Suprapubic skin (tissue), 4 donors: ENCODE data around the gene GLCCI1. TPM values are rescaled to one million over a fixed set of nuclear protein-coding genes. Genes with fewer than 3 reads are reported as not detected.
"Not testable (repeated sequence)": the region's sequence is repeated elsewhere in the genome, so short reads cannot be mapped to it uniquely, and the experiment has no call there.

Experiments used
- DNase-seq, 2 donors: peaks; one replicate each; pipeline ENCODE4 v3.0.0-alpha.2; 2019; ENCODE audit warnings: low spot score in 2 of 2
- H3K27ac ChIP-seq: fragments of 200-600 bp; sonication (generic); one replicate; pipeline ENCODE4 v1.5.1; 2019
- H3K27me3 ChIP-seq: fragments of 200-600 bp; sonication (generic); one replicate; pipeline ENCODE4 v1.5.1; 2019
- H3K36me3 ChIP-seq: fragments of 200-600 bp; sonication (generic); one replicate; pipeline ENCODE4 v1.5.1; 2019
- H3K4me1 ChIP-seq: fragments of 200-600 bp; sonication (generic); one replicate; pipeline ENCODE4 v1.5.1; 2019
- H3K4me3 ChIP-seq: fragments of 200-600 bp; sonication (generic); one replicate; pipeline ENCODE4 v1.5.1; 2019; ENCODE audit warnings: mild to moderate bottlenecking
- H3K9me3 ChIP-seq: fragments of 200-600 bp; sonication (generic); one replicate; pipeline ENCODE4 v1.5.1; 2019
- EP300 ChIP-seq: sonication (generic); formaldehyde crosslinking; IDR thresholded peaks from one replicate; pipeline ENCODE4 v1.6.1; 2017; ENCODE audit warnings: antibody characterized with exemption
- POLR2A ChIP-seq, 2 donors: fragments of 450-650 bp; IDR thresholded peaks; one replicate each; pipeline ENCODE4 v1.6.1; 2017; ENCODE audit warnings: antibody characterized with exemption in 2 of 2, mild to moderate bottlenecking in 2 of 2, moderate library complexity in 2 of 2
- POLR2AphosphoS5 ChIP-seq, 3 donors: sonication (generic); formaldehyde crosslinking; IDR thresholded peaks; one replicate each; pipeline ENCODE4 v1.6.1; 2017; ENCODE audit warnings: antibody characterized with exemption in 3 of 3
- WGBS: methylation state at CpG from one replicate; pipeline ENCODE4 v1.1.5; 2018; 5-methylcytosine and 5-hydroxymethylcytosine counted together
- total RNA-seq, 4 donors: library from RNA; depleted of rRNA; stranded (reverse); fragments of >200 nt; gene quantifications; one replicate each; pipeline ENCODE4 v1.1.0, GENCODE V29; 2016
- TF ChIP-seq, protein P1 (sequence below), 2 donors: fragments of 200-600 bp in 1 of 2; fragments of 450-650 bp in 1 of 2; sonication (generic) in 1 of 2; IDR thresholded peaks; one replicate each; pipeline ENCODE4 v1.5.1; 2016 to 2019; ENCODE audit warnings: antibody characterized with exemption in 2 of 2, mild to moderate bottlenecking in 1 of 2, moderate library complexity in 1 of 2

Gene GLCCI1
- total RNA-seq, 4 donors from 2014 or later = 17.1 to 37.7 (median 23.6) TPM

DNA sequence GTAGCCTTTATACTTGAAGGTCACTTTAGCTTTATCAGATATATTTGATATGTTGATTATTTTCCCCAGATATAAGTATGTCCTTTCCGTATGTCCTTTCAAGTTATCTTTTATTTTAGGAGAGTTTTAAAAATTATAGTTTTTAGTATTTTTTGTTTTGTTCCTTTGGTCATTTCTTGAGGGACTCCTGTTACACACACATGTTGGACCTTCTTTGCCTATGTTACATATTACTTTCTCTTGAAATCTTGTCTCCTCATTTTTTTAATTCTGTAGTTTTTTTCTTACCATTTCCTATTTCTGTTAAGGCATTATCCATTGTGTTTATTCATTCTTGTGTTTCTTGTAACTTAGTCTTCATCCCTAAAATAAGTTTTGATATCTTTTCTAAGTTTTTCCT, 23.9 kb downstream of the GLCCI1 start:
- no peaks in the 10 kb centered on the region for H3K27me3 ChIP-seq
- H3K4me1 ChIP-seq = peaks cover 7% of the 10 kb centered on the region
- 94% methylated on average over 1 of the region's 1 CpG for WGBS
- H3K36me3 ChIP-seq = no peaks in the 10 kb centered on the region
- no peak overlapping the region for H3K27ac ChIP-seq
- peaks cover 6% of the 10 kb centered on the region for H3K9me3 ChIP-seq
- DNase-seq = no peak
- H3K4me3 ChIP-seq = no peak overlapping the region
- TF ChIP-seq POLR2A (IDR thresholded peaks at IDR 0.05) = no peak
- TF ChIP-seq EP300 = no peak
- TF ChIP-seq, protein P1, sequence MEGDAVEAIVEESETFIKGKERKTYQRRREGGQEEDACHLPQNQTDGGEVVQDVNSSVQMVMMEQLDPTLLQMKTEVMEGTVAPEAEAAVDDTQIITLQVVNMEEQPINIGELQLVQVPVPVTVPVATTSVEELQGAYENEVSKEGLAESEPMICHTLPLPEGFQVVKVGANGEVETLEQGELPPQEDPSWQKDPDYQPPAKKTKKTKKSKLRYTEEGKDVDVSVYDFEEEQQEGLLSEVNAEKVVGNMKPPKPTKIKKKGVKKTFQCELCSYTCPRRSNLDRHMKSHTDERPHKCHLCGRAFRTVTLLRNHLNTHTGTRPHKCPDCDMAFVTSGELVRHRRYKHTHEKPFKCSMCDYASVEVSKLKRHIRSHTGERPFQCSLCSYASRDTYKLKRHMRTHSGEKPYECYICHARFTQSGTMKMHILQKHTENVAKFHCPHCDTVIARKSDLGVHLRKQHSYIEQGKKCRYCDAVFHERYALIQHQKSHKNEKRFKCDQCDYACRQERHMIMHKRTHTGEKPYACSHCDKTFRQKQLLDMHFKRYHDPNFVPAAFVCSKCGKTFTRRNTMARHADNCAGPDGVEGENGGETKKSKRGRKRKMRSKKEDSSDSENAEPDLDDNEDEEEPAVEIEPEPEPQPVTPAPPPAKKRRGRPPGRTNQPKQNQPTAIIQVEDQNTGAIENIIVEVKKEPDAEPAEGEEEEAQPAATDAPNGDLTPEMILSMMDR (IDR thresholded peaks at IDR 0.05) = no peak
- TF ChIP-seq POLR2AphosphoS5 (IDR thresholded peaks at IDR 0.05) = no peak

DNA sequence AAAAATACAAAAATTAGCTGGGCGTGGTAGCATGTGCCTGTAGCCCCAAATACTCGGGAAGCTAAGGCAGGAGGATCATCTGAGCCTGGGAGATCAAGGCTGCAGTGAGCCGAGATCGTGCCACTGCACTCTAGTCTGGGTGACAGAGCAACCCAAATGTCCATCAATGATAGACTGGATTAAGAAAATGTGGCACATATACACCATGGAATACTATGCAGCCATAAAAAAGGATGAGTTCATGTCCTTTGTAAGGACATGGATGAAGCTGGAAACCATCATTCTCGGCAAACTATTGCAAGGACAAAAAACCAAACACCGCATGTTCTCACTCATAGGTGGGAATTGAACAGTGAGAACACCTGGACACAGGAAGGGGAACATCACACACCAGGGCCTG, 26.8 kb downstream of the GLCCI1 start:
- not testable (repeated sequence) for H3K9me3 ChIP-seq, H3K27ac ChIP-seq, H3K27me3 ChIP-seq, H3K36me3 ChIP-seq, DNase-seq, H3K4me1 ChIP-seq, H3K4me3 ChIP-seq
- 95% methylated on average over 6 of the region's 6 CpGs for WGBS

DNA sequence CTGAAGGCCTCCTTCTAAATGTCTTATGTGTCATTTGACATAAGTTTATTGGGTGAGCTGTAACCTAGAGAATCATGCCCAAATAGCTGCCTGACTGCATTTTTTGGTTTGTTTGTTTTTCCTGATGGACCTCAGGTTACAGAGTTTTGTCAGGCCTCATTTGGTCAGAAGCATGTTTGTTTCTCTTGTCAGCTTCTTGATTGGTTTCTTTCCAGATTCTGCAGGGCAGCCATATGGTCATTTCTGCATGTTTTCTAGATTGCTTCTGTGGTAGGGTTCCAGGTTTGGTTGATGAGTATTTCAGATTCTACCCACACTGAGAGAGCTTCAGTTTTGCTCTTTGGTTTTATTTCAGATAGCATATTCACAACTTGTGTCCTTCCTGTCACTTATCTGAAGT, 28.0 kb downstream of the GLCCI1 start:
- no peak overlapping the region for H3K27ac ChIP-seq

DNA sequence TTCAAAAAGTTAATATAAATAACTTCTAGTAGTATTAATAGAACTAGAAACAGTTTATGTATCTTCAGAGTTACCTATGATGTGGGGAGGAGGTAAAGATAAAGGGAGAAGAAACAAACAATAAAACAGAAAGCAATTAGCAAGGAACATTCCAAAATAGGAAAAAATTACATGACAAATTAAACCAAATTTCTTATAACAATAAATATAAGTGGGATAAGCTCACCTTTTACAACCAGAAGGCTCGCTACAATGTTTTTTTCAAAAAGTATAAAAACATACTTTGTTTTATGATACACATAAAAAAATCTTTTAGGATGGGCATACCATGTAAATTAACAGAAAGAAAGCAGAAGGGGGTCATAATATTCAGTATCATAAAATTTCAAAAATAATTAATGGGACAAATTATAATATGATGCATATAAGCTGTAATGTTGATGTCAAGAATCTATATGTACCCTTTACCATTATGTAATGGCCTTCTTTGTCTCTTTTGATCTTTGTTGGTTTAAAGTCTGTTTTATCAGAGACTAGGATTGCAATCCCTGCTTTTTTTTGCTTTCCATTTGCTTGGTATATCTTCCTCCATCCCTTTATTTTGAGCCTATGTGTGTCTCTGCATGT, 31.8 kb downstream of the GLCCI1 start:
- WGBS = 91% methylated on average over 1 of the region's 1 CpG
- Histone ChIP-seq H3K27me3 (no peaks in the 10 kb centered on the region), H3K4me3 (no peak overlapping the region), H3K27ac (no peak overlapping the region), H3K9me3 (no peaks in the 10 kb centered on the region), H3K36me3 (peaks cover 5% of the 10 kb centered on the region), H3K4me1 (no peaks in the 10 kb centered on the region)
- TF ChIP-seq EP300 (no peak), POLR2AphosphoS5 (IDR thresholded peaks at IDR 0.05) (no peak), POLR2A (IDR thresholded peaks at IDR 0.05) (no peak)
- TF ChIP-seq, protein P1 (IDR thresholded peaks at IDR 0.05) = no peak
- DNase-seq = no peak

More for the DNA sequence above, 28.0 kb downstream of the GLCCI1 start:
- Histone ChIP-seq H3K4me3 (no peak overlapping the region), H3K4me1 (no peaks in the 10 kb centered on the region), H3K9me3 (peaks cover 6% of the 10 kb centered on the region), H3K36me3 (no peaks in the 10 kb centered on the region), H3K27me3 (no peaks in the 10 kb centered on the region)
- DNase-seq = no peak
- TF ChIP-seq, protein P1 (IDR thresholded peaks at IDR 0.05) = no peak
- TF ChIP-seq POLR2AphosphoS5 (IDR thresholded peaks at IDR 0.05) = no peak
- no peak for TF ChIP-seq EP300
- no peak for TF ChIP-seq POLR2A (IDR thresholded peaks at IDR 0.05)

DNA sequence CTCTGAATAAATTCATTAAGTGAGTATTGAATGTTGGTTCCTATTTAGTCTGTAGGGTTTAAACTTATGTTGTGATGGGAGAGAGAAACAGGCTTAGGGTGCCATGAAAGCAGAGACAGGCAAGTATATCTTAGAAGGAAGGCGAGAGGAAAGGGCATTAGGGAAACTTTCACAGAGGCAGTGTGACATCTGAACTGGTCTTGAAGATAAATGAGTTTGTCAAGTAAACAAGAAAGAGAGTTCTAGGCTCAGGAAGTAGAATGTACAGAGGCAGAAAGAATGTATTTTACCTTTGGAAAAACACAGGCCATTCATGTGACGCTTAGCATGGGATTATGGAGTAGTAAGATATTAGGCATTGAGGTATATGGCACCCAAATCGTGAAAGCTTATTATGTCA, 34.5 kb downstream of the GLCCI1 start:
- no peak for DNase-seq
- Histone ChIP-seq H3K4me1 (no peaks in the 10 kb centered on the region), H3K4me3 (no peak overlapping the region), H3K27me3 (no peaks in the 10 kb centered on the region), H3K27ac (no peak overlapping the region), H3K36me3 (peaks cover 19% of the 10 kb centered on the region), H3K9me3 (no peaks in the 10 kb centered on the region)
- TF ChIP-seq, protein P1 (IDR thresholded peaks at IDR 0.05) = no peak
- no peak for TF ChIP-seq POLR2A (IDR thresholded peaks at IDR 0.05)
- TF ChIP-seq POLR2AphosphoS5 (IDR thresholded peaks at IDR 0.05) = no peak
- no peak for TF ChIP-seq EP300
- WGBS = 89% methylated on average over 3 of the region's 3 CpGs

DNA sequence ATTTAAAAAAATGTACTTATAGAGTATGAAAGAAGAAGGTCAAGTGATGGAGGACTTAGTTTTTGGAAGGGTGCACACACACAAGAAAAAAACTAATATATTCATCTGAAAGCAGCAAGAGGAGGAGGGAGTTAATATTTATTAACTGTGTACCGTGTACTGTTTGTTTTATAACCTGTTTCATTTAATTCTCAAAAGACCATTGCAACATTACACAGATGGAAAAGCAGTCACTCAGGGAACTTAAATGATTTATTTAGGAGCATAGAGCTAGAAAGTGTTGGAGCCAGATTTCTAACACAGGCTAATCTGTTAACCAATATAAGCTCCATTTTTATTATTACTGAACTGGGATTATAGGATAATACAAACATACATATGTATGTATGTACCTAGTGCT, 36.7 kb downstream of the GLCCI1 start:
- H3K4me1 ChIP-seq = no peaks in the 10 kb centered on the region
- H3K27ac ChIP-seq = no peak overlapping the region
- WGBS = 76% methylated on average over 1 of the region's 1 CpG
- peaks cover 19% of the 10 kb centered on the region for H3K36me3 ChIP-seq
- no peak for DNase-seq
- H3K27me3 ChIP-seq = no peaks in the 10 kb centered on the region
- H3K9me3 ChIP-seq = no peaks in the 10 kb centered on the region
- TF ChIP-seq POLR2A (IDR thresholded peaks at IDR 0.05) = no peak
- TF ChIP-seq, protein P1 (IDR thresholded peaks at IDR 0.05) = no peak
- TF ChIP-seq POLR2AphosphoS5 (IDR thresholded peaks at IDR 0.05) = no peak
- no peak for TF ChIP-seq EP300
- no peak overlapping the region for H3K4me3 ChIP-seq
